ENCODE results near the gene SEPTIN5.

- no peak for TF ChIP-seq HMGXB4 (CRISPR knock-in tag; IDR thresholded peaks at IDR 0.05; ENCODE audit: borderline replicate concordance)
- TF ChIP-seq CEBPB (IDR thresholded peaks at IDR 0.05), result no peak
- no peak for TF ChIP-seq ESRRA (IDR thresholded peaks at IDR 0.05; ENCODE audit: borderline replicate concordance, low read length)
- no peak for TF ChIP-seq MYC (IDR thresholded peaks at IDR 0.05; ENCODE audit: borderline replicate concordance, low read length)
Observed at GRCh38 chr22:19716829-19717105, 2.5 kb downstream of the SEPTIN5 start.

Data from A549 (cell line).